Stromal cell of bone marrow (primary cell): ENCODE measurements around the gene ADGB.

Source experiments
- DNase-seq: peaks from one replicate; pipeline ENCODE4 v3.0.0-alpha.2; 2012; ENCODE audit warnings: low read depth

ADGB gene

DNA sequence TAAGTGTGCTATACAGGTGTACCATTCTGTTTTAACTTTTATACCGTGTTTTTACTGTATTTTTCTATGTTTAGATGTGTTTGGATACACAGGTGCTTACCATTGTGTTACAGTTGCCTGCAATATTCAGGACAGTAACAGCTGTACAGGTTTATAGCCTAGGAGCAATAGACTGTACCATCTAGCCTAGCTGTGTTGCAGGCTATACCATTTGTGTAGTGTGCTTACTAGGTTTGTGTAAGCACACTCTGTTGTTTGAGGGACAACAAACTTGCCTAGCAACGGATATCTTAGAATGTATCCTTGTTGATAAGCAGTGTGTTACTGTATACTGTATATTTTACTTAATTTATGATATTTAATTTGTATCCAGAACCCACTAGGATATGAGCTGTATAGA, 35.2 kb downstream of the ADGB start:
- no peak for DNase-seq

DNA sequence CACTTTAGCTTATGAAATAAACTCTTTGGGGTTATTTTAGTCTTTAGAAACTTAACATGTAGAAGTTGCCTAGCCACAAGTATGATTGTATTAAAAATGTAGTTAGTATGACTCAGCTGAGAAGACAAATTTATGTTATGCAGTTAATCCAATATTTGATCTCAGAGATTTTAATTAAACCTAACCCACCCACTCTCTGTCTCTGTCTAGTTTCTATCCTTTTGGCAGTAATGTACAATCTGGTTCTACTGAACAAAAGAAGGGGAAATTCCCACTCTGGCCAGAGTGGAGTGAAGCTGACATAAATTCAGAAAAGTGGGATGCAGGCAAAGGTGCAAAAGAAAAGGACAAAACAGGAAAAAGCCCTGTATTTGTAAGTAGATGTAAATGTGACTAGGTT, 36.4 kb downstream of the ADGB start:
- DNase-seq = no peak

- DNase-seq = no peak
These were observed 37.7 kb downstream of the ADGB start for GRCh38 chr6:146636481-146636880.

DNA sequence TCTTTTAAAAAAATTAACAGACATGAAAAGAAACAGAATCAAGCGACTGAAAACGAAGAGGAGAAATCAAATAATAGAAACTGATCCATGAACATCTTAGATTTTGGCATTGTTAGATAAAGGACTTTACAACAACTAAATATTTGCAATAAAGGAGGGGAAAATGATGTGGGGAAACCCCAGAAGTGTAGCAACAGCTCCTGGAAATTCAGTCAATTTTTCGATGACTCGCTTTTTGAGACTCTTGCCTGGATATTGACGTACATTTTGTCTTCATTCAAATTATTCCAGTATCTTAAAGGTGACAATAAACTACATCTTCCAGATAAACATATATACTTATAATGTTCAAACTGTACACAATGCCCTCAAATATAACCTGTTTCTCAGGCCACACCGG, 44.1 kb downstream of the ADGB start:
- no peak for DNase-seq

DNA sequence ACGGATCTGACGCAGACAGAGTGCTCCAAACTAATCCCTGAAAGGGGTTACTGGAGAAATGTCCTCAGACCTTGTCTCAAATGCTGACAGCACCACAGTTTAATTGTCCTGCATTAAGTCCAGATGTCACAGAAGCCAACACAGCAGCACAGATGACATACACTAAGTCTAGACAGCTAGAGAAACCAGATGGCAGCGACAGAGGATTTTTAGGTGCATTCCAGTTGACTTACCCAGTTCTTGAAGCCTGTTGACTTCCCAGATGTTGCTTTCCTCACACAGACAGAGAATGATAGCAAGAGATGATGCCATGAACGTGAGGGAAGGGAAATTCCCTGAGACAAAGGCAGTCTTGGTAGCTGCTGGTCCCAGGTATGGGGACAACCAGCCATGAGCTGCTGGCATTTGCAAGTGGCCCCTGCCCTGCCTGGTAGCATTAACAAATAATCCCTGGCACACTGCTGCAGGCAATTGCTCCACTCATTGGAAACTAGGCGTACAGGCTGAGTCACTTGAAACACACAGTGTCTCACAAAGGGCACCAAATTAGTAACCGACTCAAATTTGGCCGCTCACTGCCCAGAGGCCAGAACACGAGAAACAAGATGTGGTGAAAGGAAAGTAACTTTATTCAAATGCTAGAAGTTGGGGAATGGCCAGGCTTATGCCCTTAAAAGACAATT, 52.2 kb downstream of the ADGB start:
- DNase-seq = no peak

DNA sequence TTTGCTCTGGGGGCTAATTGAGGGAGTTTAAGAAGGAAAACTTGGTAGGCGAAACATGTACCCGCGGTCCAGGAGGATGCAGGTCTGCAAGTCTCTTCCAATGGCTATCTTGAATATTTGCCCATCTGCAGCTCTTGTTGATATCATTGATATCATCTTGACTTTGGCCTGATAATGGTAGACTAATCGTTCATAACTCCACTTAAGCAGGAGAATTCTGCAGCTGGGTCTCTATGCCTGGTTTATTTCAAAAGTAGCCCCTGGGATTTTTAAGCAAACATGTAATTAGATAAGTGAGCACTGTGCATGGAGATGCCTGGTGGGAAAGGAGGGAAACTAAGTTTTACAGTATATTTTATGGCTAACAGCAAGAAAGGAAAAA, 52.7 kb downstream of the ADGB start:
- DNase-seq = no peak

- DNase-seq = no peak
These were observed 58.7 kb downstream of the ADGB start for GRCh38 chr6:146657432-146657831.

GRCh38 chr6:146664871-146665360, 66.1 kb downstream of the ADGB start:
- no peak for DNase-seq

GRCh38 chr6:146666909-146667308, 68.1 kb downstream of the ADGB start:
- no peak for DNase-seq

GRCh38 chr6:146670161-146670560, 71.4 kb downstream of the ADGB start:
- peak; percentile 21 for DNase-seq

GRCh38 chr6:146673069-146673468, 74.3 kb downstream of the ADGB start:
- DNase-seq = no peak

GRCh38 chr6:146679386-146679785, 80.6 kb downstream of the ADGB start:
- no peak for DNase-seq

GRCh38 chr6:146682919-146683318, 84.1 kb downstream of the ADGB start:
- DNase-seq = no peak

GRCh38 chr6:146689806-146690205, 91.0 kb downstream of the ADGB start:
- no peak for DNase-seq

DNA sequence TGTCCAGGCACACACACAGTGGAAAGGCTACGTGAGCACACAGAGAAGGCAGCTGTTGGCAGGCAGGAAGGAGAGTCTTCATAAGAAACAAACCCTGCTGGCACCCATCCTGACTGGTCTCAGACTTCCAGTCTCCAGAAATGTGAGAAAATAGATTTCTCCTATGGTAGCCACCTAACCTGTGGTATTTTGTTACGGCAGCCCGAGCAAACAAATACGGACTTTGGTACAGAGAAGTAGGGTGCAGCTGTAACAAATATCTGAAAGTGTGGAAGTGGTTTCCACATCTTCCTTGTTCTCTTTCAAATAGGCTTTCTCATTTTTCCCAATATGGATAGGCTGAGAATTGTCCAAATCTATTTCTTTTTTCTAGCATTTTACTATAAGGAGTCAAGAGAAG, 94.6 kb downstream of the ADGB start:
- no peak for DNase-seq

GRCh38 chr6:146697921-146698320, 99.1 kb downstream of the ADGB start:
- DNase-seq = no peak

GRCh38 chr6:146700078-146700686, 101.4 kb downstream of the ADGB start:
- DNase-seq = peak; percentile 74

- no peak for DNase-seq
These were observed 102.9 kb downstream of the ADGB start for GRCh38 chr6:146701632-146702031.

DNA sequence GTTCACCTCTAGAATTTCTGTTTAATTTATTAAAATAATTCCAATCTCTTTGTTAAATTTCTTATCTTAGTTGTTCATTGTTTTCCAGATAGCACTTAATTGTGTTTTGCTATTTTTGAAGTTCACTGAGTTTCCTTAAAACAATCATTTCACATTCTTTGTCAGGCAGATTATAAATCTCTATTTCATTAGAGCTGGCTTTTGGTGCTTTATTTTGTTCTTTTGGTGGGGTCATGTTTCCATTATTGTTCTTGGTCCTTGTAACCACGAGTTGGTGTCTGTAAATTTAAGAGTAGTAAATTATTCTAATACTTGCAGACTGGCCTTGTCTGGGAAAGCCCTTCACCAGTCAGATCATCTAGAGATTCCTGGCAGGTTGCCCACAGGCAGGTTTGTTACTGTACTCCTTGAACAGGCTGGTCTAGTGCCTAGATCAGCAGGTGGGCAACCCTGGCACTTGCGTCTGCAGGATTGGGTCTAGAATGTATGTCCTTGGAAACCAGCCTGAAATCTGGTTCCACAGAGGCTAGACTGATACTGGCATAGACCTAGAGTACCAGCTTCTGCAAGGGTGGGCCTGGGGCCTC, 110.4 kb downstream of the ADGB start:
- DNase-seq = no peak

DNA sequence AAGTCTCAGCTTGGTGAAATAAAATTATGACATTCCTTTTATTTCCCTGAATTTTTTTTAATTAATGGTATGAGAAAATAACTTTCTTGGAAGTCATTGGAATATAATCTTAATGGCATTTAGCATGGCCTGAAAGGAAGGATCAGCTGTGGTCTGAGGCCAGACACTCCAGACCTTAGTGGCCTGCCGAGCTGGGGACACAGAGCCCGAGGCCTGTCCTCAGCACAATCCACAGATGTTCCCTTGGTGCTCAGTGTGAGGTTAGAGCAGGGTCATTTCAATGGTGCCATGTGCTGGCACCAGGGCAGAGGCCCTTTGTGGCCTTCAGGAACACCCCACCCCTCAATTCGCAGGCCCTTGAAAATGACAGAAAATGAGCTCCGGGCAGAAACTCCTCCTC, 120.6 kb downstream of the ADGB start:
- no peak for DNase-seq

GRCh38 chr6:146739696-146740095, 140.9 kb downstream of the ADGB start:
- DNase-seq = no peak

DNA sequence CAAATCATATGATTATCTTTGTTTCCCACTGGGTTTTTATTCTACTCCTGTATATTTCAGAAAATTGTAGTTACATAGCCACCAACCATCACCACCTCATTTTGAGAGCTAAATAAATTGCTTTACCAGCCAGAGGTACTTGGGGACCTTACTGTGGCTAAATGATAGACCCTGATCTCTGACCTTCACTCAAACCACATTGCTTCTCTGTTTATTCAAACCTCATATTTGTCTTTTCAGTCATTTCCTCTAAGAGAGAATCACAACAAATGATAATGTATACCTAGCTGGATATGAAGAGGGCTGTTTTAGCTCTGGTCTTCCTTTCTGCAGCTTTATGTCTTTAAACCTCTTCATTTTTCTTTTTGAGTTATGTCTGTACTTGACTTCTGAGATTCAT, 142.8 kb downstream of the ADGB start:
- no peak for DNase-seq

GRCh38 chr6:146753306-146753705, 154.5 kb downstream of the ADGB start:
- no peak for DNase-seq

GRCh38 chr6:146767632-146768031, 168.9 kb downstream of the ADGB start:
- DNase-seq = no peak
